CD4-positive, alpha-beta T cell (primary cell): ENCODE data around the gene AFF3. TPM values are rescaled to one million over a fixed set of nuclear protein-coding genes. Genes with fewer than 3 reads are reported as not detected.
"Not testable (repeated sequence)": the region's sequence is repeated elsewhere in the genome, so short reads cannot be mapped to it uniquely, and the experiment has no call there.

Experiments
- ATAC-seq: fragments of 200-7000 bp; cut with Tn5 transposase; one replicate; pipeline ENCODE4 v1.10.0; 2022; ENCODE audit warnings: mild to moderate bottlenecking; ENCODE audit not compliant: poor library complexity
- CTCF ChIA-PET: fragments of 350-600 bp; sonication (Branson Sonifier 250); formaldehyde crosslinking; loops from one replicate; lab custom pipeline; 2021; ENCODE audit warnings: antibody characterized with exemption, inconsistent platforms; lab: Charles Lee
- POLR2A ChIA-PET: fragments of 350-600 bp; sonication (Branson Sonifier 250); formaldehyde crosslinking; loops from one replicate; lab custom pipeline; 2021; ENCODE audit warnings: antibody characterized with exemption, inconsistent platforms; lab: Charles Lee
- DNase-seq, 14 experiments: peaks; one replicate each; pipeline ENCODE4 v3.0.0-alpha.2; 2013 to 2020; ENCODE audit warnings: mixed read lengths in 2 of 14
- H3K27ac ChIP-seq, 2 donors: one replicate each; pipeline versions ENCODE4 v1.5.1 to v1.7.0; 2013; ENCODE audit warnings: low read length in 2 of 2, low read depth in 1 of 2, mild to moderate bottlenecking in 1 of 2
- H3K27me3 ChIP-seq, 2 experiments: 1 replicate in 1 of 2; 2 replicates in 1 of 2; pipeline versions ENCODE4 v1.6.1 to v1.7.0; 2013; ENCODE audit warnings: low read length in 2 of 2, control low read depth in 1 of 2, mild to moderate bottlenecking in 1 of 2, moderate library complexity in 1 of 2; ENCODE audit not compliant: insufficient read depth in 2 of 2, control insufficient read depth in 1 of 2
- H3K36me3 ChIP-seq: one replicate; pipeline ENCODE4 v1.6.1; 2013; ENCODE audit warnings: low read length, control low read depth; ENCODE audit not compliant: insufficient read depth
- H3K4me1 ChIP-seq: one replicate; pipeline ENCODE4 v1.6.1; 2013; ENCODE audit warnings: low read length, control low read depth; ENCODE audit not compliant: insufficient read depth
- H3K4me3 ChIP-seq: one replicate; pipeline ENCODE4 v1.5.1; 2013; ENCODE audit warnings: mild to moderate bottlenecking, low read length, moderate library complexity
- H3K9me3 ChIP-seq, 2 experiments: 1 replicate in 1 of 2; 2 replicates in 1 of 2; pipeline versions ENCODE4 v1.6.1 to v1.7.0; 2013; ENCODE audit warnings: low read length in 2 of 2, mild to moderate bottlenecking in 2 of 2, control low read depth in 1 of 2, moderate library complexity in 1 of 2; ENCODE audit not compliant: control insufficient read depth in 1 of 2, insufficient read depth in 1 of 2
- H3K27ac Mint-ChIP-seq: one replicate; pipeline ENCODE4 v1.8.0; 2020; ENCODE audit warnings: mixed read lengths
- H3K27me3 Mint-ChIP-seq: one replicate; pipeline ENCODE4 v1.8.0; 2021; ENCODE audit warnings: mixed read lengths
- H3K36me3 Mint-ChIP-seq: one replicate; pipeline ENCODE4 v1.8.0; 2021; ENCODE audit warnings: low read depth, mixed read lengths
- H3K4me1 Mint-ChIP-seq: one replicate; pipeline ENCODE4 v1.8.0; 2021; ENCODE audit warnings: low read depth, mixed read lengths
- H3K4me3 Mint-ChIP-seq: one replicate; pipeline ENCODE4 v1.8.0; 2020; ENCODE audit warnings: mild to moderate bottlenecking, mixed read lengths
- H3K9me3 Mint-ChIP-seq: one replicate; pipeline ENCODE4 v1.8.0; 2020; ENCODE audit warnings: mixed read lengths
- intact Hi-C, 2 experiments: fragments of 100-400 bp; cut with DNase I in 1 of 2; cut with micrococcal nuclease in 1 of 2; formaldehyde crosslinking; loops; one replicate each; pipeline versions ENCODE4 v1.15.1 to v1.9.0; 2023 to 2025; cut with DNase I, micrococcal nuclease
- total RNA-seq, 174 experiments: library from RNA in 2 of 174; stranded (reverse) in 2 of 174; gene quantifications; one replicate each; pipeline ENCODE4 v1.2.3 and lab custom pipeline; 2021 to 2026
- TF ChIP-seq, protein P1 (sequence below): fragments of 200-600 bp; IDR thresholded peaks from one replicate; pipeline ENCODE4 v1.8.0; 2022; ENCODE audit warnings: antibody characterized with exemption, mild to moderate bottlenecking

The AFF3 gene
- total RNA-seq, 2 experiments from 2014 or later: 15.4 to 15.7 TPM

DNA sequence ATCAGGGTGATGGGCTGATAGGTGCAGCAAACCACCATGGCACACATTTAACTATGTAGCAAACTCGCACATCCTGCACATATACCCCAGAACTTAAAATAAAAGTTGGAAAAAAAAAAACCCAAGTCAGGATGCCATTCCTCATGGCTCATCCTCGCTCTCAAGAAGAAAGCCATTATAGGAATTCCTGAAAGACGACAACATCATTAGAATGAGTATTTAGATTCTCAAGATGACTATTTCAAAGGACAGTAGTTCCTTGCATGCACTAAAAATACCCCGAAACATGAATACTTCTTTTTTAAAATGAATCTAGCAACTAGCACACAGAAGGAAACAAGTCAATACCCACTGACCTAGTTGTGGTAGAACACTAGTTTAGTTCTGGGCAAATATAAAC lies 366.8 kb downstream of the AFF3 start:
- ChIA-PET POLR2A (no interaction called here), CTCF (no interaction called here)
- Histone ChIP-seq H3K36me3 (no peaks in the 10 kb centered on the region), H3K4me1 (no peaks in the 10 kb centered on the region), H3K4me3 (no peak overlapping the region), H3K27ac (no peak overlapping the region), H3K27me3 (no peaks in the 10 kb centered on the region), H3K9me3 (no peaks in the 10 kb centered on the region)
- DNase-seq (no peak), ATAC-seq (no peak)
- intact Hi-C loops: no loop called here
- Mint-ChIP-seq H3K9me3 (peaks cover 6% of the 10 kb centered on the region), H3K4me1 (no peaks in the 10 kb centered on the region), H3K4me3 (no peak overlapping the region), H3K27ac (no peak overlapping the region), H3K27me3 (no peaks in the 10 kb centered on the region), H3K36me3 (peaks cover 30% of the 10 kb centered on the region)
- TF ChIP-seq, protein P1, sequence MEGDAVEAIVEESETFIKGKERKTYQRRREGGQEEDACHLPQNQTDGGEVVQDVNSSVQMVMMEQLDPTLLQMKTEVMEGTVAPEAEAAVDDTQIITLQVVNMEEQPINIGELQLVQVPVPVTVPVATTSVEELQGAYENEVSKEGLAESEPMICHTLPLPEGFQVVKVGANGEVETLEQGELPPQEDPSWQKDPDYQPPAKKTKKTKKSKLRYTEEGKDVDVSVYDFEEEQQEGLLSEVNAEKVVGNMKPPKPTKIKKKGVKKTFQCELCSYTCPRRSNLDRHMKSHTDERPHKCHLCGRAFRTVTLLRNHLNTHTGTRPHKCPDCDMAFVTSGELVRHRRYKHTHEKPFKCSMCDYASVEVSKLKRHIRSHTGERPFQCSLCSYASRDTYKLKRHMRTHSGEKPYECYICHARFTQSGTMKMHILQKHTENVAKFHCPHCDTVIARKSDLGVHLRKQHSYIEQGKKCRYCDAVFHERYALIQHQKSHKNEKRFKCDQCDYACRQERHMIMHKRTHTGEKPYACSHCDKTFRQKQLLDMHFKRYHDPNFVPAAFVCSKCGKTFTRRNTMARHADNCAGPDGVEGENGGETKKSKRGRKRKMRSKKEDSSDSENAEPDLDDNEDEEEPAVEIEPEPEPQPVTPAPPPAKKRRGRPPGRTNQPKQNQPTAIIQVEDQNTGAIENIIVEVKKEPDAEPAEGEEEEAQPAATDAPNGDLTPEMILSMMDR: no peak

DNA sequence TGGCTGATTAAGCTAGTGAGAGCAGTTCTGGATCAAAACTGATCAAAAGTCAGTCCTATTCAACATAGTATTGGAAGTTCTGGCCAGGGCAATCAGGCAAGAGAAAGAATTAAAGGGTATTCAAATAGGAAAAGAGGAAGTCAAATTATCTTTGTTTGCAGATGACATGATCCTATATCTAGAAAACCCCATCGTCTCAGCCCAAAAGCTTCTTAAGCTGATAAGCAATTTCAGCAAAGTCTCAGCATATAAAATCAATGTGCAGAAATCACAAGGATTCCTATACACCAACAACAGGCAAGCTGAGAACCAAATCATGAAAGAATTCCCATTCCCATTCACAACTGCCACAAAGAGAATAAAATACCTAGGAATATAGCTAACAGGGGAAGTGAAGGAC lies 368.7 kb downstream of the AFF3 start:
- H3K9me3 Mint-ChIP-seq, CTCF ChIA-PET, H3K4me1 ChIP-seq, H3K27me3 ChIP-seq, ATAC-seq, H3K36me3 ChIP-seq, H3K9me3 ChIP-seq, H3K4me1 Mint-ChIP-seq, H3K27me3 Mint-ChIP-seq, H3K4me3 ChIP-seq, POLR2A ChIA-PET, H3K27ac ChIP-seq, H3K27ac Mint-ChIP-seq, DNase-seq, H3K4me3 Mint-ChIP-seq, intact Hi-C loops: not testable (repeated sequence)
- H3K36me3 Mint-ChIP-seq: peaks cover 14% of the 10 kb centered on the region

DNA sequence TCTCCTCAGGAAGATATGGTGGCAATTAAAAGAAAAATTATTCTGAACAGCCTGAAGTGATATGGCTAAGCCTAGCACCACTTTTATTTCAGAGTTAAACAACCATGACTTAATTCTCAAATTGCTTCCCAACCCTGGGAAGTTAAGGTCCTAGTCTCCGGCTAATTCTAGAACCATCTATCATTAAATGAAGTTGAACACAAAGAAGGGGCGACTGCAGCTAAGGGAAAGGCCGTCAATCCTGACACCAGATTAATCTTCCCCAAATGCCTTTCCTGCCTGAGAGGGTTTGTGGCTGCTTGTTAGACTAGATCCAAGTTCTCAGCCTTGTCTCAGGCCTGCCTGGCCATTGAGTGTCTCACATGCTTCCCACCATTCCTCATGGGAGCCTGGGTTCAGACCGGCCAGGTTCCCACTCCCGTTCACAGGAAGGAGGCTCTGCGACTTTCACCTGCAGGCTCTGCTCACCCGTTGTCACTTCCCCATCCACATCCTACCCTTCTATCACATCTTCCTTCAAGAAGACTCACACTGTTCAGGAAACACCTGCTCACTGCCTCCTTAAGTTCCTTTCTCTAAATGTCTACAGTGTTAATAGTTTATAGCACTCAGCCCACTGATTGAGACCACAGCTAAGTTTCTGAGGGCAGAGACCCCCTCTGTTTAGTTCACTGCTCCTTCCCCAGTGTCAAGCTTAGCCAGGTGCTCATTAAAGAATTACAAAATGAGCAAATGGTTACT lies 369.6 kb downstream of the AFF3 start:
- no peak overlapping the region for H3K4me3 ChIP-seq
- DNase-seq (no peak), ATAC-seq (no peak)
- Mint-ChIP-seq H3K9me3 (peaks cover 5% of the 10 kb centered on the region), H3K4me3 (no peak overlapping the region), H3K27ac (no peak overlapping the region), H3K36me3 (peaks cover 6% of the 10 kb centered on the region), H3K27me3 (no peaks in the 10 kb centered on the region), H3K4me1 (no peaks in the 10 kb centered on the region)
- intact Hi-C loops: no loop called here
- no peaks in the 10 kb centered on the region for H3K36me3 ChIP-seq
- CTCF ChIA-PET: no interaction called here
- peaks cover 3 to 8% of the 10 kb centered on the region in 2 experiments for H3K9me3 ChIP-seq
- H3K27me3 ChIP-seq: no peaks in the 10 kb centered on the region
- H3K4me1 ChIP-seq: no peaks in the 10 kb centered on the region
- no peak overlapping the region for H3K27ac ChIP-seq
- POLR2A ChIA-PET: no interaction called here
- TF ChIP-seq, protein P1: no peak
